GM19351 (cell line): ENCODE data around the gene IQSEC1.

Experiments
- ATAC-seq: cut with Tn5 transposase; IDR thresholded peaks from one replicate; pipeline ENCODE4 v1.9.1; 2021; ENCODE audit warnings: mild to moderate bottlenecking, moderate library complexity; ENCODE audit not compliant: unreplicated experiment

The IQSEC1 gene

DNA sequence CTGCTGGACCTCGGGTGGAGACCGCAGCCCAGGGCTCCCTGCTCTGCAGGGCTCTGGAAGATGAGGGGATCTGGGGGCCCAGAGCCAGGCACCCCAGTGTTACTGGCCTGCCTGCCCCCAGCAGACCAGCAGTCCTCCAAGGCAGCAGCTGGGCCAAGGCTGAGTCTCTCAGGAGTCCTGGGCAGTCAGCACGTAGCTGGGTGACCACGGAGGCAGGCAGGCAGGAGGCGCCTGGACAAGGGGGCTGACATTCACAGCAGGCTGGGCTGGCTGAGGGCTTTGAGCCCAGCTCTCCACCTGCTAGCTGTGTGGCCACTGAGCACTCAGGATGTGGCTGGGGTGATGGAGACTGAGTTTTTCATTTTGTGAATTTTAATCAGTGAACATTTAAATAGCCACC, 67.9 kb downstream of the IQSEC1 start:
- ATAC-seq = no peak

DNA sequence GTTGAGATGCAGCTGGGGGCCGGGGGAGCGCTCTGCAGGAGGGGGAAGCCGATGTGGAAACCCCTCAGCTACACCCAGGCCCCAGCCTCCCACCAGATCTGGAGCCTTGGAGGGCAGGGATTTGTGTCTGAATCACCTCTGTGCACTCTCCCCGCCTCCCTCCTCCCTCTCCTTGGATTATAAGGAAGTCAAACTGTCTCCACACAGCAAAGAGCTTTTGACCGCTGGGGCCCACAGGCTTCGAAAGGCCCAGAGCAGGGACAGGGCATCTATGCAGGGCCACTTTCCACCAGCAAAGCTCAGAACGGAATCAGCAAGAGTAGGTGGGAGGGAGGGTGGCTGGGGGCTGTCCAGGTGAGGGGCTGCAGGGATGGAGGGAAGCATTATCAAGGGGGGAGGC, 68.9 kb downstream of the IQSEC1 start:
- no peak for ATAC-seq

DNA sequence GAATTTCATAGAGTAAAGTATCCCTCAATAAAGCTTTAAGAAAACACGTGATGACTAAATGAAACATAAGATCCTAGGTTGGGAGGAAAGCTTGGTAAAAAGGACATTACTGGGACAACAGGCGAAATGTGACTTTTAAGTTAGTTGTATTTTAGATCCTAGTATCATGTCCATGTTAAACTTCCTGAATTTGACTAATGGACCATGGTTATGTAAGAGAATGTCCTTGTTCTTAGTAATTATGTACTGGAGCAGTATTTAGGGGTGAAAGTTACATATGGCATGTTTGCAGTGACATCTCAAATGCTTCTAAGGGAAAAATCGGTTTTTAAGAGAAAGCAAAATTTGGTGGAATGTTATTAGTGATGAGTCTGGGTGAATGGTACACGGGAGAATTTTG, 69.6 kb downstream of the IQSEC1 start:
- no peak for ATAC-seq

DNA sequence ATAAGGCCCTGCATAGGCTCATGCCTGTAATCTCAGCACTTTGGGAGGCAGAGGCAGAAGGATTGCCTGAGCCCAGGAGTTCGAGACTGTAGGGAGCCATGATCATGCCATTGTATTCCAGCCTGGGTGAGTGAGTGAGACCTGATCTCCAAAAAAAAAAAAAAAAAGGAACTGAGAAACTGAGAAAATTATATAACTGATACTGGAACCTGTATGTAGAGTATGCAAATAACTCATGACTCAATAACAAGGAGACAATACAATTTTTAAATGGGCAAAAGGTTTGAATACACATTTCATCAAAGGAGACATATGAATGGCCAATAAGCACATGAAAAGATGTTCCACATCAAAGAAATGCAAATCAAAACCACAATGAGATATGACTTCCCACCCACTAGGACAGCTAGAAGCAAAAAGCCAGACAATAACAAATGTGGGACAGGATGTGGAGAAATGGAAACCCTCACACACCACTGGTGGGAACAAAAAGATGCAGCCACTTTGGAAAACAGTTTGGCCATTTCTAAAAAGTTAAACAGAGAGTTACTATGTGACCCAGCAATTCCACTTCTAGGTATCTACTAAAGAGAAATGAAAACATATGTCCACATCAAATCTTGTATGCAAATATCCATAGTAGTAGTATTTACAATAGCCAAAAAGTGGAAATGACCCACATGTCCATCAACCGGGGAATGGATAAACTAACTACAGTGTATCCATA, 70.7 kb downstream of the IQSEC1 start:
- ATAC-seq = peak; percentile 73

DNA sequence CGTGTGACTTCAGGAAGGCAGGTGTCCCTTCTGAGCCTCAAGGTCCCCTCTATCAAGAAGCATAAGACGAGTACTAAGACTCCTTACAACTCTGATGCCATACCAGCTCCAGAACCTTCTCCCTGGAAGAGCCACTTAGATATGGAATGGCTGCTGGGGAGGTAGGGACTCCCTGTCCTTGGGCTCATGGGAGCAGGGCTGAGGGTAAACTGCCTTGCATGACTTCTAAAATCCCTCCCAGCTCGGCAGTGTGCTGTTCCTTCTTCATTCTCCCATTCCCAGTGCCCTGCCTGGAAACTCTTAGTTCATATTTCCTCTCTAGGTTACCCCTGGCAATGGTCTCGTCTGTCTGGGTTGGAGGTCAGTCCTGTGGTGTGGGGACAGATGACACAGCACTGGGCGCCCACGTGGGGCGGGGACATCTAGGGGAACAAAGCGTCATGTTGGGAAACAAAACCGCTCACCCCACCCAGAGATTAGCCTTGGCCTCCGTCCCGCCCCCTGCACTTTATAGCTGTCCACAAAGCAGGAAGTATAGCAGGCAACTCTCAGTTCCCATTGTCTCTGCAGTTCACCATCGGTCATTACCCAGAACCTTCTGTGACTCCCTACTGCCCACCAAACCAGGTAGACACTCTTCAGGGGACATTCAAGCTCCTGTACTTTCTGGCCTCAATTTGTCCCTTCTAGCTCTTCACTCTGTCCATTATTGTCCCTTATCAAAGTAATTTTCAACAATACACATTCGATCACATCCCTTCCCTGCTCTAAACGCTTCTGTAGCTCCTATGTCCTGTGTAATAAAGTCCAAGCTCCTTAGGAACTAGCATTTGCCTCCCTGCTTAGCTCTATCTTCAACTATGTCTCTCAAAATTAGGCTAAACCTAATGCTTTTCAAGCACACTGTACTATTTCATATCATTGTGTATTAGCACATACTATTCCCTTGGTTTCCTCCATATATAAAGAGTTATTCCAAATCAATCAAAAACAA, 73.8 kb downstream of the IQSEC1 start:
- peak; percentile 50 for ATAC-seq

DNA sequence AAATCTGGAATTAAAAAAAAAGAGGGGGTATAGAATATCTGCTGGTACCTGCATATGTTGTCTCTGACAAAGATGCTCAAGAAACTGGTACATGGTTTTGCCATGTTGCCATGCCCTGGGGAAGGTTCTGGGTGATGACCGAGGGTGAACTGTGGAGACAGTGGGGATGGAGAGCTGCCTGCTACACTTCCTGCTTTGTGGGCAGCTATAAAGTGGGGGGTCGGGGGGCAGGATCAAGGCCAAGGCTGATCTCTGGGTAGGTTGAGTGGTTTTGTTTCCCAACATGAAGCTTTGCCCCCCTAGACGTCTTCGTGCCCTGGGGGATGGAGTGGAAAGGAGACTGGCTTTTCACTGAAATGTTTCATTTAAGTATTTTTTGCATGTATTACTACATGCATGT, 74.6 kb downstream of the IQSEC1 start:
- ATAC-seq = no peak

DNA sequence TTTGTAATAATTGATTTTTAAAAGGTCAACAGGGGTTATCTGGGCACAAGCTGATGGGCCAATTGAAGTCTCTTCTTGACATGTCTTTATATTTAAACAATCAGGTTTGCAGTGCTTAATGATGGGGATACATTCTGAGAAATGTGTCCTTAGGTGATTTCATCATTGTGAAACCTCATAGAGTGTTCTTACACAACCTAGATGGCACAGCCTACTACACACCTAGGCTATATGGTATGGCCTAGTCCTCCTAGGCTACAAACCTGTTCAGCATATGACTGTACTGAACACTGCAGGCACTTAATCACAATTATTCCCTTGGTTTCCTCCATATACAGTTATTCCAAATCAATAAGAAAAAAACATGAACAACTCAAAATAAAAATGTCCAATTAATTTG, 75.8 kb downstream of the IQSEC1 start:
- ATAC-seq = no peak

DNA sequence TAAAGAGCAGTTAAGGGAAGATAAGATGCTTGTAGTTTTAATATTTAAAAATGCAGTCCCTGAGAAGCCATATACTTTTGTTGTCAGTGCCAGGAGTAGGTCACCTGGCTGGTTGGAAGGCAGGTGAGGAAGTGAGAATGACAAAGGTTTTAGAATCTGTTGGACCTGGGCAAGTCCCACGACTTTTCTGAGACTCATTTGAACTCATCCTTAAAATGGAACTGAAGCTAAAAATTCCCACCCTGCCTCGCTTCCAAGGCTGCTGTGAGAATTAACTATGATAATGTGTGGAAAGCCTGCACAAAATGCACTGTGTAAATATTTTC, 77.1 kb downstream of the IQSEC1 start:
- no peak for ATAC-seq

DNA sequence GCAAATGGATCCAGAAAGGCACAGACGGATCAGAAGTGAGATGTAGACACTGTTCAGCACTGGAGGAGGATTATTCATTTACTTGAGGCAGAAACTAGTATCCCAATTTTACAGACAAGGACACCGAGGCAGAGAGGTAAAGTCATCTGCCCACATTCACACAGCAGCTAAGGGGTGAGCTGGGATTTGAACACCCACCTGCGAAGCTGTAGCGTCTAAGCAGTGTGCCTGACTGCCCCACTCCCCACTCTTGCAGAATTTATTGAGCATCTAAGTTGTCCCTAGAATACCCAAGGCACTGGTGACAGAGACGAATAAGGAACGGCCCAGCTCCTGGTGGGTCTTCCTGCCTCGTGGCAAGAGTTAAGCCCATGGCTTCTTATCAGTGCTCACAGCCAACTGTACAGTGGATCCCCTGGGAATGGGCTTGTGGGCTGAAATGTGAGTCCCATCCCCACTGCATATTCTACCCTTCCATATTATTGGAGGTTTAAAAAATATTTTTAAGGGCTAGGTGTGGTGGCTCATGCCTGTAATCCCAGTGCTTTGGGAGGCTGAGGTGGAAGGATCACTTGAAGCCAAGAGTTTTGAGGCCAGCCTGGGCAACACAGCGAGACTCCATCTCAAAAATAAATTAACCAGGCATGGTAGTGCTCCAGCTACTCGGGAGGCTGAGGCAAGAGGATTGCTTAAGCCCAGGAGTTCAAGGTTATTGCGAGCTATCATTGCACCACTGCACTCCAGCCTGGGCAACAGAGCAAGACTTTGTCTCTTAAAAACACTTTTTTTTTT, 77.6 kb downstream of the IQSEC1 start:
- no peak for ATAC-seq

DNA sequence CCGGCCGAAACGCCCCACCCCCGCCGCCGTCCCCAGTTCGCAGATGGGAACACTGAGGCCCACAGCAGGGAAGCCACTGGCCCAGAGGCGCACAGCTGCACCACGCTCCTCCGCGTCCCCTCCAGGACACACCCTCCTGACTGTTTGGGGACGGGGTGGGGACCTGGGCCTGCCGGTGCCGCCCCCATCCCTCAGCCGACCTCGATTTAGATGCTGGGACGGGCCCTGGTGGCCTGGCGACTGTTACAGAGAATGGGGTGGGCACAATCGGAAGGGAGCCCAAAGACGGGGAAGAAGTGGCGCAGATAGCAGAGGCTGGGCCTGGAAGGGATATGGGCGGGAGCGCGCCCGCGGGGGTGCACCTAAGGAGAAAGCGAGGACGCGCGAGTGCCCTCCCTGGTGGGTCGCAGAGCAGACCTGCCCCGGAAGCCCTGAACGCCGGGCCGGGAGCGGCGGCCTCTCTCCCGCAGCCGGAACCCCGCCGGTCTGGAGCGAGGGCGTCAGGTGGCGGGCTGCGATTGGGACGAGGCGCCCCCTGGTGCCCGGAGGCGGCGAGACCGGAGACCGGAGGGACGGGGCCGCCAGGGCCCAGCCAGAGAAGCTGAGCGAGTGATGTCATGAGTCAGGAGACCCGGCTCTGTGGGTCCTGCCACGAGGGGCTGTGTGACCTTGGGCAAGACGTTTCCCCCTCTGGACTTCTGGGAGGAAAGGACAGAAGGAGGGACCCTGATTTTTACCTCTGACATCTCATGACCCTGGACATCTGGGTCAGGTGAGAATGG, 78.4 kb downstream of the IQSEC1 start:
- peak; percentile 73 for ATAC-seq

DNA sequence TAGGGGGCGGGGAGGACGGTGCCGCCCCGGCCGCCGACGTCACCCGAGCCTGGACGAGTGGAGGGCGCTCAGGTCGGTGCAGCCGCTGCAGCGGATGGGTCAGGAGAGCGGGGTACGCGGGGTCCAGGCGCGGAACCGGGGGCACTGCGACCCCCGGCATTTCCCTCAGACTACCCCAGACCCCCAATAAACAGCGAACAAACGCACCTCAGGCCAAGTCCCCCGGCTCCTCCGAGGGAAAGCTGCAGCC, 78.9 kb downstream of the IQSEC1 start:
- ATAC-seq = no peak

DNA sequence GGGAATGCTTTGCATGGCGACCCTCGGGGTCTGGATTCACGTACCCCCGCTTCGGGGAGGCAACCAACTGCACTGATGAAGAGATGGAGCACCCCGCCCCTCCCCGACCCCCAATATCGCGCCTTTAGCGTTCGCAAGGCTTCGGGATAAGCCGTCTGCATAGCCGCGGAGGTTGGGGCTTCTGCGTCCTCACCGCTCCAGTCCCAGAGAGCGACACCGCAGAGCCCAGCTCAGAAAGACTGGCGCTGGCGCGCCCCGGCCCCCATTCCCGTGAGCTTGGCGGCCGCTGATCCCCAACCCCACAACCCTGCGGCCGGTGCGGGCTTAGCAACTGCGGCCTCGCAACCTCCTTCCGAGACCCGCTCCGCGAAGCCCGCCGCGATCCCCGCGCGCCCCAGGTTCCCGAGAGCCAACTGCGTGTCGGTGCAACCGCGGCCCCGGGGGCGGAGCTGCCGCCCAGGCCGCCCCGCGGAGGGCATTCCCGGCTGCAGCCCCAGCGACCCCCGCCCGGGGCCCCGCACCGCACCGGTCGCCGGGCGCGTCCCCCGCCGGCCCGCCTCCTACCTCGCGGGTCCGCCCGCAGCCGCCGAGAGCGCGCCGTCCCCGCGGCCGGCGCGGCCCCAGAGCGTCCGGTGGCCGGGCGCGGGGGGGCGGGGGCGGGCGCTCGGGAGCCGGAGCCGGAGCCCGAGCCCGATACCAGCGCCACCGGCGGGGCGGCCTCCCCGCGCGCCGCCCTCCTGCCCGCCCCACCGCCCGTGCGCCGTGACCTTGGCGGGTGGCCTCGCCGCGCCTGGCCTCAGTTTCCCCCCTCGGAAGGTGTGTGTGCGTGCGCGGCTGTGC, 79.5 kb downstream of the IQSEC1 start:
- no peak for ATAC-seq

DNA sequence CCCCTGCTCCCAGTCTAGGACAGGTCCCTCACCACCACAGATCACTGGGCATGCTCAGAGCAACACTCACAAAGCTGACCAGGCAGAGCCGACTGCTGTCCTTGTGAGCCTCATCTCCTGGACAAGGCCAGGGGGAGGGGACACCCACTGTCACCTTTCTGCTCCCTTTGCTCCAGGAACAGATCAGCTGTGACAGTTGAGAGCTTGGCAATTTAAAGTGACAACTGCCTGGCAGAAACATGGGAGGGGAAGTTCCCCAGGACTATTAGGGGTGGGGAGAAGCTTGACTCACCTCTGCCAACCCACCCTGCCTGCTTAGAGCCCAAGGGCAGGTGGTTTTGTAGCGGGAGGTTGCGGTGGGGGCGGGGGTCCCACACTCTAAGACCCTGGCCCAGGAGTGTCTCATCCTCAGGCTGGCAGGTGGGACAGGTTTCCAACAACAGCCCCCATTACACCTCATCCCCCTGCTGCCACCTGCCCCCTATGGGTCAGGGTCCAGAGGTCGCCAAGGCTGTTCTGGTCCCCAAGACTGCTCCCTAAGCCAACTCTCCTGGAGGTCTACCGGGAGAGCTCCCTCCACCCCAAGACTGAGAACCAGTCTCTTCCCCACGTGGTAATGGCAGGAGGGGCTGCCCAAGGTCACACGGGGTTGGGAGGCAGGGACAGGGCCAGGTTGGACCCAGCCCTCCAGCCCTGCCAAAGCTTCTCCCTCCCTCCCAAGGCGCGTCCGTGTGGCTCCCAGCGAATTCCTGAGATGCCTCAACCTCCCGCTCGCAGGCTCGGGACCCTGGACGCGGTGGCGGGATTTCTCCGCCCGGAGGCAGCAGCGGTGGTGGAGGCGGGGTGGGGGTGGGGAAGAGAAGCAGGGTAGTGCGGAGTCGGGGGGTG, 80.4 kb downstream of the IQSEC1 start:
- no peak for ATAC-seq

DNA sequence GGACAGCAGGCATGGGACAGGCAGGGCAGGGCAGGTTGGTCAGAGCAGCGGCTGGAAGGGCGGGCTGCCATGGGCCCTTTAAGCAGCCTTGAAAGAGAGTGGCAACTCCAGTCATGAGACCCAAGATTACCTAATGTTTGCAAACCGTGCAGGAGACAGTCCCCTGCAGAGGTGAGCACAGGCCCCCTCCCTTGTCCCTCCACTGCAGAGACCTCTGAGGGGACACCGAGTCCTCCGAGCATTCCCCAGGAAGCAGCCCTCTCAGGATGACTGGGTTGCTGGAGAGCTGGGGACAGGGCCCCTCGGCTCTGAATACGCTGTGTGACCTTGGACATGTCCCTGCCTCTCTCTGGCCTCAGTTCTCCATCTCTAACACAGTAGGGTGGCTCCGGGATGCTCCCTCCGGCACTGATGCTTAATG, 81.4 kb downstream of the IQSEC1 start:
- no peak for ATAC-seq

DNA sequence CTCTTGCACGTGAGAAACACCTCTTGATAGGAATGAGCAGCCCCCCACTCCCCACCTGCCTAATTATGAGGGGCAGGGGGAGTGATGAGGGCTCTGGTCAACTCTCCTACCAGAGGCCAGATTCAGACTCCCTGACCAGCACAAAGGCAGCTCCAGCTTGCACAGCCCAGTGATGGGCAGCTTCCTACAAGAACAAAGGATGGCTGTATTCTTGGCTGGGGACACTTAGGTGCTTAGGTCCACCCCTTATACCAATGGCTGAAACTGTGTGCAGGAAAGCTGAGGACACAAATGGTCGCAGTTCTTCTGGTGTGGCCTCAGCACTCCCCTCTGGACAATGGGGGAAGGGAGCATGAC, 81.8 kb downstream of the IQSEC1 start:
- no peak for ATAC-seq

DNA sequence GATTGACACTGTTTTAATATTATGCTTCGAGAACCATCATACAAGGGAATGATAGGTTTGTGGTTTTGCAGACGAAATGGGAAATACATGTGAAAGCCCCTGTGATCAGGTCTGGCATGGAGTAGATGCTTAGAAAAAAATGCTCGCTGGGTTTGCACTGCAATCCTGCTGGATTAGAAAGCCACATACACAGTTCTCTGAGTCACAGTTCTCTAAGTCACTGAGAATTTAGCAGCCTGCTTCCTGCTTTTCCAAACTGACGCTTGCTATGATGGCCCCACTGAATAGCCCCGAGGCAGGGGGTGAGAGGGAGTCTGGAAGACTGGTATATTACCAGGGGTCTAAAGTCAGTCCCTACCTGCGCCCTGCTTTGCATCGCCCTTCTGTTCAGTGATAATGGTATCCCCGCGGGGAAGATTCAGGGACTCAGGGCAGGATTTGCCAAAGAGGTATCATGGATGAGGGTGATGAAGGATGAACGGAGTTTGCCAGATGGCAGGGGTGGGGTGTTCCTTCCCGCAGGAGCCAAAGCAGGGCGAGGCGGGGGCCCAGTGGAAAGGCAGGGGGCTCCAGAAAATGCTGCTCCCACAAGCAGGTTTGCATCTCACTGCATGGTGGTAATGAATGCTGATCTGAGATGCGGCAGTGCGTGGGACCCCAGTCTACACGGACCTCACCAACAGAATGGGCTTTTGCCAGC, 82.3 kb downstream of the IQSEC1 start:
- ATAC-seq = no peak

DNA sequence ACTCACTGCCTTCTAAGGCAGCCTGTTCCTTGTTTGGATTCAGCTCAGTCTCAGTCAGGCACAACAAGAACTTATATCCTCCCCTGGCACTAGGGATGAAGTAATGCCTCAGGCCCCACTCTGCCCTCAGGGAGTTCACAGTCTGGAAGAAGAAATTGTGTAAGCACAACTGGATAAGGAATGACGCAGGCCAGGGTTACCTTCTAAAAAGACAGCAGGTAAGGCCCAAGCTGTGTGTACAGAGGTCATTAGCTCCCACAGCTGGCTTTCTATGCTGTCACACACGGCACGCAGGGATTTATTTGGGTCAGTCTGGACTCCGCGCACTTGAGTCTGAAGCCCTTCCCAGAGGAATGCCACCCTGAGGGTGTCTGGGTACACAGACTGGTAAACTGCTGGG, 82.9 kb downstream of the IQSEC1 start:
- no peak for ATAC-seq

DNA sequence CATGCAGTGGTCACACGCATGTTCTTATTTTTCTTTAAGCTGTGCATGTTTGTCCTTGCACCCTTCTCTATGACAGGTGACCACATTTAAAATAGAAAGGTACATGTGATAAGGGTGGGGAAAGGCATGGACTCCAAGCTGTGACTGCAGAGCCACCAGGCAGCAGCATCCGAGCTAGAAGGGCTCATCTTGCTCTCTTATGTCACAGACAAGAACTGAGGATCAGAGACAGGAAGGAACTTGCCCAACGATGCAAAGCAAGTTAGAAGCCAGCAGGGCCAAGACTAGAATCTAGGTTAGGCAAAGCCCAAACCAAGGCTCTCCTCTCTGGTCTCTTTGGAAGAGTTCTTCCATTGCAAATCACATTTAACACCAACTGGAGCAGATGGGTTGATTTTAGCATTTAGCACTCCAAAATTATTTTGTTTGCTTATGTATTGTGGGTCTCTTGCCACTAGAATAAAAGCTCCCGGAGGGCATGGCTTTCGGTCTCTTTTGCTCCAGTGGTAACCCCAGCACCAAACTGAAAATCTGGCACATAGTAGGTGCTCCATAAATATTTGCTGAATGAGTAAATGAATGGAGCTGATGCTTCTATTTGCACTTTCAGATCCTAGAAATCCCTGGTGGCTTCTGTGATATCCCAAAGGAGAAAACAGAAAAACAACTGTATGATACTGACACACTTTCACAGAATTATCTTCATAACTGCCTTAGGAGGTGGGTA, 84.3 kb downstream of the IQSEC1 start:
- ATAC-seq = no peak
